Fibroblast of pulmonary artery (primary cell): Measurements from ENCODE around the gene FAM118B.

ENCODE experiments used
- DNase-seq: peaks from one replicate; pipeline ENCODE4 v3.0.0-alpha.2; 2010; ENCODE audit warnings: low read depth
- H3K4me3 ChIP-seq: replicated peaks from 2 replicates; pipeline ENCODE4 v1.5.1; 2011; ENCODE audit warnings: low read depth, mild to moderate bottlenecking, control low read depth, low read length, moderate library complexity
- TF ChIP-seq, protein P1 (sequence below): IDR thresholded peaks from 2 replicates; pipeline ENCODE4 v1.5.1; 2011; ENCODE audit warnings: mild to moderate bottlenecking, control low read depth, low read length, inconsistent platforms; ENCODE audit errors: missing control alignments

The FAM118B gene

GRCh38 chr11:126211236-126212088 is at the start of gene FAM118B, which contains the start of gene RPUSD4:
Gene FAM118B, plus strand, starts transcription at chr11:126211782. Its CDS starts 23,220 bp downstream, at chr11:126235002.
Gene RPUSD4, minus strand, starts transcription at chr11:126211650. Its CDS starts 12 bp downstream, at chr11:126211638.
- peak within 1 kb of the TSS; percentile 99 for H3K4me3 ChIP-seq
- TF ChIP-seq, protein P1, sequence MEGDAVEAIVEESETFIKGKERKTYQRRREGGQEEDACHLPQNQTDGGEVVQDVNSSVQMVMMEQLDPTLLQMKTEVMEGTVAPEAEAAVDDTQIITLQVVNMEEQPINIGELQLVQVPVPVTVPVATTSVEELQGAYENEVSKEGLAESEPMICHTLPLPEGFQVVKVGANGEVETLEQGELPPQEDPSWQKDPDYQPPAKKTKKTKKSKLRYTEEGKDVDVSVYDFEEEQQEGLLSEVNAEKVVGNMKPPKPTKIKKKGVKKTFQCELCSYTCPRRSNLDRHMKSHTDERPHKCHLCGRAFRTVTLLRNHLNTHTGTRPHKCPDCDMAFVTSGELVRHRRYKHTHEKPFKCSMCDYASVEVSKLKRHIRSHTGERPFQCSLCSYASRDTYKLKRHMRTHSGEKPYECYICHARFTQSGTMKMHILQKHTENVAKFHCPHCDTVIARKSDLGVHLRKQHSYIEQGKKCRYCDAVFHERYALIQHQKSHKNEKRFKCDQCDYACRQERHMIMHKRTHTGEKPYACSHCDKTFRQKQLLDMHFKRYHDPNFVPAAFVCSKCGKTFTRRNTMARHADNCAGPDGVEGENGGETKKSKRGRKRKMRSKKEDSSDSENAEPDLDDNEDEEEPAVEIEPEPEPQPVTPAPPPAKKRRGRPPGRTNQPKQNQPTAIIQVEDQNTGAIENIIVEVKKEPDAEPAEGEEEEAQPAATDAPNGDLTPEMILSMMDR, result no peak
- peak; percentile 97 for DNase-seq

GRCh38 chr11:126162306-126163030 is 49.1 kb upstream of the FAM118B start:
- DNase-seq, result no peak
- H3K4me3 ChIP-seq, result no peak overlapping the region
- TF ChIP-seq, protein P1, result no peak

DNA sequence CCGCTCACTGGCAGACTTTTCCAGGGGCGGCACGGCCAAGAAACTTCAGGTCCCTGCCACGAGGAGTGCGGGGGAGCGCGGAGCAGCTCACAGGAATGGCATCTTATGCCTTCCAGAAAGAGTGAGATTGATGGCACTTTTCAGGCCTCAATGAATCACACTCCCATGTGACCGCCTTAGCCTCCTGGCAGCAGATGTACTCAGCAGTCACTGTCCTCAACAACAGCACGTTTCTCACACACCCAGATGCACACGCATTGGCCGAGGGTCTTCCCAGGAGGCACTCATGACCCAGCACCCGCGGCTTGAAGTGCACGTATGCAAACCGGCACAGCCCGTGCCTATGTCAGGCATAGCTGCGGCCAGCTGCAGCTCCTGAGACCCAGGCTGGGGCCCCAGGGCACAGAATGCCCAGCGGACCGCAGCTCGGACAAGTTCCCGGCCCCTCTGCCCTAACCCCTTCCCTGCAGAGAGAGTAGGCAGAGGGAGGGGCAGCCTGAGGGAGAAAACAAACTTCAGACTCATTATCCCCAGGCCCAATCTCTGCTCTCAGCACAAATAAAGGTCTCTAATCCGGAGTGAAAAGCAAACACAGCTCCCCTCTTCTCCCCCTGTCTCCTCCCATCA is 48.4 kb upstream of the FAM118B start:
- TF ChIP-seq, protein P1, result no peak
- peak; percentile 59 for DNase-seq
- no peak overlapping the region for H3K4me3 ChIP-seq

DNA sequence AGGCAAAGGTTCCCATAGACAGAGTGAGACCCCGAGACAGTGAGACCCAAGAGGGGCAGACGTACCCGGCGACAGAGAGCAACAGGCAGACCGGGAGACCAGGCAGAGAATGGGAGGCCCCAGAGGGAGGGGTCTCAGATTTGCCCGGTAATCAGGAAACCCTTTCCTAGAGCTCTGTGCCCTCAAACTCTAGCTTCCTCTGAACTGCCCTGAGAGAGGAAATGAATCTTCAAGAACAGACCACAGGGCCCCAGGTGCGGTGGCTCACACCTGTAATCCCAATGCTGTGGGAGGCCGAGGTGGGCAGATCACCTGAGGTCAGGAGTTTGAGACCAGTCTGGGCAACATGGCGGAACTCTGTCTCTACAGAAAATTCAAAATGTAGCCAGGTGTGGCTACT is 47.8 kb upstream of the FAM118B start:
- TF ChIP-seq, protein P1, result no peak
- no peak for DNase-seq
- no peak overlapping the region for H3K4me3 ChIP-seq

DNA sequence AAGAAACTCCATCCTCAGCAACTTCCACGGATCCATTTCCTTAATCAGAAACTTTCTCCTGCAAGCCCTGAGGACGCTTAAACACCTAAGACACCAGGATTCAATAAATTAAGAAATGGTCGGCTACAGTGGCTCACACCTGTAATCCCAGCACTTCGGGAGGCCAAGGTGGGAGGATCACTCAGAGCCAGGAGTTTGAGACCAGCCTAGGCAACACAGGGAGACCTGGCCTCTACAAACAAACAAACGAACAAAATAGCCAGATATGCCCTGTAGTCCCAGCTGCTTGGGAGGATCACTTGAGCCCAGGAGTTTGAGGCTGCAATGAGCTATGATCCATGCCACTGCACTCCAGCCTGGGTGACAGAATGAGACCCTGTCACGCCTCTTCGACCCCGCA is 46.8 kb upstream of the FAM118B start:
- TF ChIP-seq, protein P1, result no peak
- H3K4me3 ChIP-seq, result no peak overlapping the region
- DNase-seq, result no peak

DNA sequence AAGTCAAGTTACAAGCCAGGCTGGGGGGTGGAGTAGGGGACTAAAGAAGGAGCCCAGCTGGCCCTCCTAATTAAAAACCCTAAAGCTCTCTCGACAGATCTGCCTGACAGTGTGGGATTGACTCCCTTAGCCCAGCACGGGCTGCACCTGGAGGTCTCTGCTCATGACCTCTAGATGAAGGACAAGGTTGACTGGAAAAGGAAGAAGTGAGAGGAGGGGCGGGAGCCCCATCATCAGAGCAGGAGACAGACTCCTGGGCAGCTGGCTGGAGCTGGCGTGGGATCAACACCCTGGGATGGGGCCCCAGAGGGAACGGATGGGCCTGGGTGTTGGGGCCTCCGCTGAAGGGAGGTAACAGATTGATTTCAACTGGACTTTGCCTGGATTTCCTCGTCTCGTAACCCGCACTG is 46.3 kb upstream of the FAM118B start:
- TF ChIP-seq, protein P1, result no peak
- no peak overlapping the region for H3K4me3 ChIP-seq
- DNase-seq, result no peak
